ENCODE results near the gene KBTBD3. TPM values are rescaled to one million over a fixed set of nuclear protein-coding genes. Genes with fewer than 3 reads are reported as not detected.

The KBTBD3 gene
- total RNA-seq, 1 donor from 2014 or later, result 6.9 TPM

DNA sequence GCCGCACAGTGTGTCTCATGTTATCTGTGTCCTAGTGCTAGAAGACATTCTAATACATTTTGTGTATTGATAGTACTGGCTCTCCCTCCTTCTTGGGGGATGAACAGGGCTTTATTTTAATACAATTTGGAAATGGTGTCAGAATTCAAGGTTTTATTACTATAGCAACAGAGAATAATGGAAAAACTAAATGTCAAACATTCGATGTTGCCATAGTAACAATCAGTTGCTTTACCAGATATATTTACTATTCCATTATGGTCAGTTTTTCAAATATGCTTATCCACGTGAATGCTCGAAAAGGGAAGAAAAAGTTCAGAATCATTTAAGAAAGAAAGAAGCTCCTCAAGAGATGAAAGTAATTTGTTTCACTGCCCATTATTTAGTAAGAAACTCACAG is 46.5 kb downstream of the KBTBD3 start:
- Mint-ChIP-seq H3K9me3 (peaks cover 2% of the 10 kb centered on the region), H3K4me1 (peaks cover 9% of the 10 kb centered on the region), H3K27ac (no peak overlapping the region), H3K27me3 (ENCODE audit: insufficient read depth, low read depth) (no peaks in the 10 kb centered on the region), H3K36me3 (no peaks in the 10 kb centered on the region), H3K4me3 (no peak overlapping the region)
- Histone ChIP-seq H3K27me3 (no peaks in the 10 kb centered on the region), H3K9me3 (ENCODE audit: low read depth) (no peaks in the 10 kb centered on the region), H3K4me3 (no peak overlapping the region), H3K4me1 (no peaks in the 10 kb centered on the region), H3F3A (ENCODE audit: low read depth) (no peaks in the 10 kb centered on the region), H3K9ac (no peak overlapping the region), H3K79me2 (ENCODE audit: low read depth) (no peaks in the 10 kb centered on the region), H3K4me2 (no peak overlapping the region), H4K20me1 (ENCODE audit: low read depth) (no peaks in the 10 kb centered on the region), H2AFZ (replicated peaks) (no peak overlapping the region), H3K27ac (no peak overlapping the region), H3K36me3 (no peaks in the 10 kb centered on the region)
- no peak for DNase-seq (ENCODE audit: low spot score)
- no peak for TF ChIP-seq EZH2phosphoT487 (IDR thresholded peaks at IDR 0.05)
- TF ChIP-seq, protein P1, sequence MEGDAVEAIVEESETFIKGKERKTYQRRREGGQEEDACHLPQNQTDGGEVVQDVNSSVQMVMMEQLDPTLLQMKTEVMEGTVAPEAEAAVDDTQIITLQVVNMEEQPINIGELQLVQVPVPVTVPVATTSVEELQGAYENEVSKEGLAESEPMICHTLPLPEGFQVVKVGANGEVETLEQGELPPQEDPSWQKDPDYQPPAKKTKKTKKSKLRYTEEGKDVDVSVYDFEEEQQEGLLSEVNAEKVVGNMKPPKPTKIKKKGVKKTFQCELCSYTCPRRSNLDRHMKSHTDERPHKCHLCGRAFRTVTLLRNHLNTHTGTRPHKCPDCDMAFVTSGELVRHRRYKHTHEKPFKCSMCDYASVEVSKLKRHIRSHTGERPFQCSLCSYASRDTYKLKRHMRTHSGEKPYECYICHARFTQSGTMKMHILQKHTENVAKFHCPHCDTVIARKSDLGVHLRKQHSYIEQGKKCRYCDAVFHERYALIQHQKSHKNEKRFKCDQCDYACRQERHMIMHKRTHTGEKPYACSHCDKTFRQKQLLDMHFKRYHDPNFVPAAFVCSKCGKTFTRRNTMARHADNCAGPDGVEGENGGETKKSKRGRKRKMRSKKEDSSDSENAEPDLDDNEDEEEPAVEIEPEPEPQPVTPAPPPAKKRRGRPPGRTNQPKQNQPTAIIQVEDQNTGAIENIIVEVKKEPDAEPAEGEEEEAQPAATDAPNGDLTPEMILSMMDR (IDR thresholded peaks at IDR 0.05), result no peak

DNA sequence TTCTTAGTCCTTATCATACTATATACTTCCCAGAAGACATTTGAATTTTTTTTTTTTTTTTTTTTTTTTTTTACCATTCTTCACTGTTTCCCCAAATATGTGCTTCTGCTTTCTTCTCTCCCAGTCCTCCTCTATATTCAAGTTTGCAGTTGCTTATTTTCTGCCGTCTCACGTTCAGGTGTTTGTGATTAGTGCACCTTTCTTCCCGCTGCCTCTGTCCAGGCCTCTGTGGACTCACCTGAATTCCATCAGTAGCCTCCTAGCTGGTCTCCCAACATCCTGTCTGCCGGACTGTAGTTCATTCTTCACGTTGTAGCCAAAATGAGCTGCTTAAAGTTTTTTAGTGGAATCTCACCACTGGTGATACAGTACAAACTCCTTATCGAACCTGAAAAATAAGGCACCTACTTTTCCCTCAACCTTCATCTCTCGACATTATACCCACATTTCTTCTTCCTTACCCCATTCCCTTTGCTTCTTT is 54.3 kb downstream of the KBTBD3 start:
- H3K4me2 ChIP-seq, result peak overlapping the region; percentile 73
- H3K27ac ChIP-seq, result no peak overlapping the region
- H3K36me3 ChIP-seq, result no peaks in the 10 kb centered on the region

DNA sequence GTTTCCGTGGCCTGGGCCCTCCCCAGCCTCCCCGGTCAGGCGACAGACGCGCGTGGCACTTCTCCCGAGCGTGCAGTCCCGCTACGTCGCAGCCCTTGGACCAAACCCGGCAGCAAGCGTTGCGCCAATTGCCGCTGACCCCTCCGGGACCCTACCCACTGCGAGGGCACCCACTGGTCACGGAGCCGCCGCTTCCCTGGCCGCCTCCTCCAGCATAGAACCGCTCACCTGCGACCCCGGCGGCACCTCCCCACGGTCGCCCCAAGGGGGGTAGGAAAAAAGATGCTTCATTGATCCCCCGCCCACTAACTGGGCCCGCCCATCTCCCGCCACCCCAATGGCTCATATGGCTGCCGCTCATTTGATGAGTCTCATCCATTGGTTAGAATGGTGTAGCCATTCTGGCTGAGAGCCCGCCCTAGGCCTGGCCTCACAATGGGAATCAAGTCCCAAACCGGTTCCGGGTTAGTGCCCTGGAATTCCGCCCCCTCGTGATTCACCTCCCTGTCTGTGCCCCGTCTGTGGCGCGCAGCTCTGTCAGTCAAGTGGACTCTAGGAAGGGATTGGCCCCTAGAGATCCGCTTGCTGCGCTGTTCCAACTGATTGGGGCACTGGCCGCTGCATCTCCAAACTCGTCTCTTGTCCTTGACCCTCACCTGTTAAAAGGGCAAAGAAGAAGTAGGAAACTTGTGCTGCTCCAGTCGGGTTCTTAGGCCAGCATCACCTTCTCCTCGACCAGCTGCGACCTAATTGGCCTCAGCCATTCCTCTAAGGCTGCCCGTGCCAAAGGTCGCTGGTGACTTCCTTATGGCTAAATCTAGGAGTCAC is 55.0 kb downstream of the KBTBD3 start, which contains the start of gene MSANTD4:
MSANTD4 (minus strand) TSS at position 274 of the 828 bp plus-strand sequence. CDS start 11,323 bp downstream, outside the sequence.
- H3K4me3 Mint-ChIP-seq, result peak within 1 kb of the TSS; percentile 99
- peak; percentile 99 for DNase-seq (ENCODE audit: low spot score)
- Histone ChIP-seq H3K27ac (no peak within 1 kb of the TSS), H3K9me3 (ENCODE audit: low read depth) (no peaks in the 10 kb centered on the region), H3K27me3 (no peaks in the 10 kb centered on the region), H3F3A (ENCODE audit: low read depth) (no peaks in the 10 kb centered on the region), H3K9ac (peak within 1 kb of the TSS; percentile 56), H3K36me3 (no peaks in the 10 kb centered on the region), H3K79me2 (ENCODE audit: low read depth) (peaks cover 49% of the 10 kb centered on the region), H3K4me2 (peak within 1 kb of the TSS; percentile 85), H4K20me1 (ENCODE audit: low read depth) (no peaks in the 10 kb centered on the region), H3K4me3 (peak within 1 kb of the TSS; percentile 92), H3K4me1 (peaks cover 21% of the 10 kb centered on the region), H2AFZ (replicated peaks) (peak within 1 kb of the TSS; percentile 89)
- no peak for TF ChIP-seq EZH2phosphoT487 (IDR thresholded peaks at IDR 0.05)
- TF ChIP-seq, protein P1 (IDR thresholded peaks at IDR 0.05), result no peak
- no peak for TF ChIP-seq EZH2 (IDR thresholded peaks at IDR 0.05)
- peaks cover 12% of the 10 kb centered on the region for H3K36me3 Mint-ChIP-seq
- peaks cover 22% of the 10 kb centered on the region for H3K4me1 Mint-ChIP-seq
- H3K9me3 Mint-ChIP-seq, result no peaks in the 10 kb centered on the region
- H3K27me3 Mint-ChIP-seq (ENCODE audit: insufficient read depth, low read depth), result no peaks in the 10 kb centered on the region
- H3K27ac Mint-ChIP-seq, result peak within 1 kb of the TSS; percentile 98

More for the DNA sequence above, 54.3 kb downstream of the KBTBD3 start:
- Histone ChIP-seq H2AFZ (replicated peaks) (peak overlapping the region; percentile 82), H3K9me3 (ENCODE audit: low read depth) (no peaks in the 10 kb centered on the region), H4K20me1 (ENCODE audit: low read depth) (no peaks in the 10 kb centered on the region), H3K79me2 (ENCODE audit: low read depth) (peaks cover 42% of the 10 kb centered on the region), H3K27me3 (no peaks in the 10 kb centered on the region), H3F3A (ENCODE audit: low read depth) (no peaks in the 10 kb centered on the region), H3K4me3 (peak overlapping the region; percentile 92), H3K9ac (no peak overlapping the region), H3K4me1 (peaks cover 21% of the 10 kb centered on the region)
- peak overlapping the region; percentile 99 for H3K4me3 Mint-ChIP-seq
- H3K27me3 Mint-ChIP-seq (ENCODE audit: insufficient read depth, low read depth), result no peaks in the 10 kb centered on the region
- DNase-seq (ENCODE audit: low spot score), result no peak
- H3K36me3 Mint-ChIP-seq, result peaks cover 12% of the 10 kb centered on the region
- H3K27ac Mint-ChIP-seq, result peak overlapping the region; percentile 98
- TF ChIP-seq EZH2phosphoT487 (IDR thresholded peaks at IDR 0.05) (no peak), EZH2 (IDR thresholded peaks at IDR 0.05) (no peak)
- TF ChIP-seq, protein P1 (IDR thresholded peaks at IDR 0.05), result no peak
- peaks cover 2% of the 10 kb centered on the region for H3K9me3 Mint-ChIP-seq
- H3K4me1 Mint-ChIP-seq, result peaks cover 22% of the 10 kb centered on the region

All from neural progenitor cell (in vitro differentiated cells).